GM12865 (cell line): ENCODE results near the gene SLC26A11.
"Not testable (repeated sequence)": the region's sequence is repeated elsewhere in the genome, so short reads cannot be mapped to it uniquely, and the experiment has no call there.

ENCODE experiments used
- DNase-seq: peaks from one replicate; pipeline ENCODE4 v3.0.0; 2010; ENCODE audit warnings: low read depth
- H3K4me3 ChIP-seq: 2 replicates; pipeline ENCODE4 v1.5.1; 2011; ENCODE audit warnings: mild to moderate bottlenecking, low read depth, low read length, control low read depth
- CTCF ChIP-seq: IDR thresholded peaks from 2 replicates; pipeline ENCODE4 v1.5.1; 2011; ENCODE audit warnings: low read length, control low read depth, low read depth, inconsistent platforms; ENCODE audit not compliant: insufficient read depth; ENCODE audit errors: missing control alignments

SLC26A11 gene

GRCh38 chr17:80195671-80196529 lies 24.3 kb upstream of the SLC26A11 start:
- peak; percentile 43 for DNase-seq

DNA sequence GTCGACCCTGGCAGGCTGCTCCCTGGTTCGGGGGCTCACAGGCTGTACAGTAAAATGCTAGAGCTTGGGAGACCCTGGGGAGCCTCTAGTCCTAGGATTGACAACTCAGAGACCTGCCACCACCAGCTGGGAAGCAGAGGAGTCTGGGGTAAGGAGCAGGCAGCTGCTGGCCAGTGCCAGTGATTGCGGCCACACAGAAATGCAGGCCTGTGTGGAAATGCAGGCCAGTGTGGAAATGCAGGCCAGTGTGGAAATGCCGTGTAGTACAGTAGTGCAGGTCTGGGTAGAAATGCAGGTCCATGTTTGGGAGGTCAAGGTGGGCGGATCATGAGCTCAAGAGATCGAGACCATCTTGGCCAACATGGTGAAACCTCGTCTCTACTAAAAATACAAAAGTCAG lies 23.6 kb upstream of the SLC26A11 start:
- no peak overlapping the region for H3K4me3 ChIP-seq
- no peak for TF ChIP-seq CTCF
- no peak for DNase-seq

More at GRCh38 chr17:80195671-80196529, 24.3 kb upstream of the SLC26A11 start:
- peak; percentile 90 for TF ChIP-seq CTCF
- H3K4me3 ChIP-seq = no peak overlapping the region

GRCh38 chr17:80198144-80198661 lies 22.0 kb upstream of the SLC26A11 start:
- no peak for DNase-seq
- TF ChIP-seq CTCF = no peak
- H3K4me3 ChIP-seq = no peak overlapping the region

- not testable (repeated sequence) for DNase-seq
These were observed 20.9 kb upstream of the SLC26A11 start for GRCh38 chr17:80199295-80199694.

DNA sequence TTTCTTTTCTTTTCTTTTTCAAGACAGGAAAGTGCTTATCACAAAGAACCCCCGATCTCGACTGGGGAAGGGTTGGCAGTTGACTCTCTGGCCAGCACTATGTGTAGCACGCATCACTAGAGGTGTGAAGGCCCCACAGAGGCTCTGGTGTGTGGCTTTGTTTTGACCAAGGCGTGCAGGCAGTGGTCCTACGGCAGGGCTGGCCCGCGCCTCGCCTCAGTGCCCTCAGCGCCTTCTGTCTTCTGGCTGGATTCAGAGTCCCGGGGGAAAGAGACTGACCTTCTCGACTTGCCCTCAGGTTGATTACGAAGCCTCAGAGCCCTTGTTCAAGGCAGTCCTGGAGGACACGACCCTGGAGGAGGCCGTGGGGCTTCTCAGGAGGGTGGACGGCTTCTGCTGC lies 18.8 kb upstream of the SLC26A11 start:
- no peak for TF ChIP-seq CTCF
- DNase-seq = no peak
- no peak overlapping the region for H3K4me3 ChIP-seq

More at GRCh38 chr17:80199295-80199694, 20.9 kb upstream of the SLC26A11 start:
- not testable (repeated sequence) for H3K4me3 ChIP-seq

GRCh38 chr17:80202197-80202596 lies 18.0 kb upstream of the SLC26A11 start:
- H3K4me3 ChIP-seq = no peak overlapping the region
- no peak for TF ChIP-seq CTCF
- DNase-seq = no peak

DNA sequence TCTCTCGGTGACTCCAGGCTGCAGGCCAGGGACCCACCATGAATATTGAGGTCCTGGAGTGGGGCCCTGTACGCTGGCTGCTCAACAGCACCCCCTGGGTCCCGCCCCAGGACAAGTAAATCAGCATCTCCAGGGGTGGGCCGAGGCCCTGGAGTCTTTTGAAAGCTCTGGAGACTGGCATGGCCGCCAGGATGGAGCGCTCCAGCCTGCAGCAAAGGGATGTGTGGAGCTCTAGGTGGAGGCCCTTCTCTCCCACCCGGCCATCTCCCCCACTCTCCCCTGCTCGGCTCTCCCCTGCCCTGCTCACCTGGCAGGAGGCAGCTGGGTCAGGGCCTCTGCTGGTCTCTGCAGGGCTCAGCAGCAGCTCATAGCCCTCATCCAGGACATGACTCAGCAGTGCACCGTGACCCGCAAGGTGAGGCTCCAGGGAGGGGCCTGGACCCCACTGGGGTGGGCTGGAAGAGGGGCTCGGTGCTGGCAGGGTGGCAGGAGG lies 16.7 kb upstream of the SLC26A11 start:
- DNase-seq = no peak
- H3K4me3 ChIP-seq = no peak overlapping the region
- no peak for TF ChIP-seq CTCF
